HUES64 (cell line): ENCODE results near the gene ATP5PB.

Source experiments
- H3K27ac ChIP-seq: 2 replicates; pipeline ENCODE4 v1.7.0; 2013; ENCODE audit warnings: low read depth, low read length, inconsistent platforms
- H3K27me3 ChIP-seq: 2 replicates; pipeline ENCODE4 v1.6.1; 2013; ENCODE audit warnings: mild to moderate bottlenecking, low read length; ENCODE audit not compliant: insufficient read depth
- H3K36me3 ChIP-seq: 2 replicates; pipeline ENCODE4 v1.6.1; 2013; ENCODE audit warnings: mild to moderate bottlenecking, low read length; ENCODE audit not compliant: insufficient read depth
- H3K4me1 ChIP-seq: 2 replicates; pipeline ENCODE4 v1.6.1; 2013; ENCODE audit warnings: mild to moderate bottlenecking, low read length, moderate library complexity; ENCODE audit not compliant: insufficient read depth
- H3K4me3 ChIP-seq: 2 replicates; pipeline ENCODE4 v1.5.1; 2013; ENCODE audit warnings: mild to moderate bottlenecking, low read length, moderate library complexity
- H3K9ac ChIP-seq: 2 replicates; pipeline ENCODE4 v1.6.1; 2013; ENCODE audit warnings: mild to moderate bottlenecking, low read depth, low read length
- H3K9me3 ChIP-seq: 2 replicates; pipeline ENCODE4 v1.6.1; 2013; ENCODE audit warnings: low read depth, low read length; ENCODE audit not compliant: insufficient read depth
- WGBS: fragments of 150-250, 120-280 bp; methylation state at CpG from one replicate; pipeline ENCODE4 v1.1.7; 2013; ENCODE audit warnings: missing lambda C conversion rate; 5-methylcytosine and 5-hydroxymethylcytosine counted together

Gene ATP5PB

GRCh38 chr1:111491070-111491469 is 41.8 kb downstream of the ATP5PB start:
- Histone ChIP-seq H3K9ac (no peak overlapping the region), H3K36me3 (no peaks in the 10 kb centered on the region), H3K4me1 (no peaks in the 10 kb centered on the region), H3K4me3 (no peak overlapping the region), H3K27me3 (no peaks in the 10 kb centered on the region), H3K9me3 (no peaks in the 10 kb centered on the region), H3K27ac (no peak overlapping the region)
- WGBS, result 92% methylated on average over 7 of the region's 7 CpGs

- Histone ChIP-seq H3K4me3 (no peak overlapping the region), H3K9me3 (no peaks in the 10 kb centered on the region), H3K4me1 (no peaks in the 10 kb centered on the region), H3K36me3 (no peaks in the 10 kb centered on the region), H3K27me3 (no peaks in the 10 kb centered on the region), H3K9ac (no peak overlapping the region), H3K27ac (no peak overlapping the region)
- 90% methylated on average over 4 of the region's 4 CpGs for WGBS
Observed at GRCh38 chr1:111496398-111496797, 47.1 kb downstream of the ATP5PB start.

- H3K9me3 ChIP-seq, result no peaks in the 10 kb centered on the region
- WGBS, result 91% methylated on average over 5 of the region's 5 CpGs
Observed at GRCh38 chr1:111497592-111497991, 48.3 kb downstream of the ATP5PB start.

DNA sequence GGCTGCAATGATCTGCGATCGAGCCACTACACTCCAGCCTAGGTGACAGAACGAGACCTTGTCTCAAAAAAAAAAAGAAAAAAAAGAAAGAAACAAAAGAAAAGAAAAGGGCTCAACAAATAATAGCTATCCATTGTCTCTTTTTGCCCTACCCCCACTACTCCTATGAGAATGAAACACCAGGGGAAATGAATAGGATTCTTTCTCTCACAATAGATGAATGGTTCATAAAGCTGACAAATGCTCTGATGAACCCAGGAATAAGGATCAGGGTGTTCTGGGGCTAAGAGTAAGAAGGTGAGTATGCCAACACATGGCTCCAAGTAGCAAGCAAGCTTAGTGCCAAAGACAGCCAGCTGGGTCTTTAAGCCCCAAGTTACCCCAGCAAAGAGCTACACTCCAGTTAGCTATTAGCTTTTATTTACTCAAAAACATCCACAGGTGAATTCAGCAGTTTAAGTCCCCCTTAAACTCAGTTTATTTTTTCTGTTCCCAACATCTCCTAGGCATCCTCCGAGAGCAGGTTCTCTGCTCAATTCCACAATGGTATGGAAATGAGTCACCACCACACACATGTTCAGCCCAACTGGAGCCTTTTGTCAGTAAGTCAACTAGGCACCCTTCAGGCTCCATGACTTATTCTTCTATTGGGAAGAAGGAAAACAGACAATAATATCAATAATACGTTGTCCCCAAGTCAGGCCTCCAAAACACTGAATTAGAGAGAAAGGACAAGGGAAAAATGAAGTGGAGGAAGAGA is 49.9 kb downstream of the ATP5PB start:
- Histone ChIP-seq H3K4me3 (no peak overlapping the region), H3K9me3 (no peaks in the 10 kb centered on the region), H3K36me3 (no peaks in the 10 kb centered on the region), H3K27me3 (no peaks in the 10 kb centered on the region), H3K27ac (no peak overlapping the region), H3K4me1 (no peaks in the 10 kb centered on the region), H3K9ac (no peak overlapping the region)
- WGBS, result 90% methylated on average over 4 of the region's 5 CpGs

More at GRCh38 chr1:111497592-111497991, 48.3 kb downstream of the ATP5PB start:
- Histone ChIP-seq H3K4me1 (no peaks in the 10 kb centered on the region), H3K27ac (no peak overlapping the region), H3K36me3 (no peaks in the 10 kb centered on the region), H3K4me3 (no peak overlapping the region), H3K27me3 (no peaks in the 10 kb centered on the region), H3K9ac (no peak overlapping the region)

GRCh38 chr1:111501645-111502044 is 52.4 kb downstream of the ATP5PB start:
- no peaks in the 10 kb centered on the region for H3K36me3 ChIP-seq
- H3K9ac ChIP-seq, result no peak overlapping the region
- no peaks in the 10 kb centered on the region for H3K27me3 ChIP-seq
- no peaks in the 10 kb centered on the region for H3K9me3 ChIP-seq
- no peak overlapping the region for H3K4me3 ChIP-seq
- 89% methylated on average over 5 of the region's 7 CpGs for WGBS
- H3K4me1 ChIP-seq, result no peaks in the 10 kb centered on the region
- H3K27ac ChIP-seq, result no peak overlapping the region

- H3K9me3 ChIP-seq, result no peaks in the 10 kb centered on the region
- 90% methylated on average over 4 of the region's 4 CpGs for WGBS
- peaks cover 9% of the 10 kb centered on the region for H3K4me1 ChIP-seq
- H3K27ac ChIP-seq, result no peak within 1 kb of the TSS
- H3K36me3 ChIP-seq, result no peaks in the 10 kb centered on the region
- no peaks in the 10 kb centered on the region for H3K27me3 ChIP-seq
- no peak within 1 kb of the TSS for H3K9ac ChIP-seq
- no peak within 1 kb of the TSS for H3K4me3 ChIP-seq
Observed at GRCh38 chr1:111503585-111504060, 54.4 kb downstream of the ATP5PB start, which contains the start of the genes ADORA3 and TMIGD3. Gene ADORA3, minus strand, starts transcription at chr1:111503633. Its CDS starts 279 bp downstream, at chr1:111503354. Gene TMIGD3, minus strand, starts transcription at chr1:111503633. Its CDS starts 279 bp downstream, at chr1:111503354.

GRCh38 chr1:111504097-111504496 is 54.8 kb downstream of the ATP5PB start:
- no peaks in the 10 kb centered on the region for H3K36me3 ChIP-seq
- no peaks in the 10 kb centered on the region for H3K27me3 ChIP-seq
- peaks cover 9% of the 10 kb centered on the region for H3K4me1 ChIP-seq
- no peak overlapping the region for H3K4me3 ChIP-seq
- no peaks in the 10 kb centered on the region for H3K9me3 ChIP-seq
- no peak overlapping the region for H3K9ac ChIP-seq
- no peak overlapping the region for H3K27ac ChIP-seq
- WGBS, result 71% methylated on average over 6 of the region's 6 CpGs

DNA sequence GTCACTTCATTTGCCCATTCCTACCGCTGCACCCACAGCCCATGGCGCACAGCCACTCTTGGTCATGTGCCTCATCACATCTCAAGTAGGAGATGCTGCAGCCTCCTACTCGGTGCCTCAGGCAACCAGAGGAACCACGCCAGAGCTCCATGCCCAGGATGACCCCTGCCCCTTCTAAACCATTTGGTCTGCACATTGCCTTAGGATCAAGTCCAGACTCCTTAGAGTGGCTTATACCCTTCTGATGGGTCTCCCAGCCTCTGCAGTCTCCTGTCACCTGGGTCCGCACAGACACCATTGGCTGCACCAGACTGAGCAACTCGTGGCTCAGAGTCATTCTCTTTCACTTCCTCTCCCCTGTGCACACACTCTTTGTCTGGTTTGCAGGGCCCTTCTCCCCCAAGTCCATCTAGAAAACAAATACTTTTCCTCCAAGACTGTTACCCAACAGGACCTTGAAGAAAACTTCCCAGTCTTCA is 56.4 kb downstream of the ATP5PB start:
- Histone ChIP-seq H3K9me3 (no peaks in the 10 kb centered on the region), H3K9ac (no peak overlapping the region), H3K27ac (no peak overlapping the region), H3K4me3 (no peak overlapping the region), H3K4me1 (peaks cover 9% of the 10 kb centered on the region), H3K36me3 (no peaks in the 10 kb centered on the region), H3K27me3 (no peaks in the 10 kb centered on the region)
- 92% methylated on average over 6 of the region's 6 CpGs for WGBS

GRCh38 chr1:111506561-111506960 is 57.3 kb downstream of the ATP5PB start:
- peaks cover 9% of the 10 kb centered on the region for H3K4me1 ChIP-seq
- no peaks in the 10 kb centered on the region for H3K9me3 ChIP-seq
- no peak overlapping the region for H3K9ac ChIP-seq
- 31% methylated on average over 2 of the region's 2 CpGs for WGBS
- no peak overlapping the region for H3K4me3 ChIP-seq
- H3K36me3 ChIP-seq, result no peaks in the 10 kb centered on the region
- H3K27ac ChIP-seq, result no peak overlapping the region
- no peaks in the 10 kb centered on the region for H3K27me3 ChIP-seq

GRCh38 chr1:111507411-111508201 is 58.3 kb downstream of the ATP5PB start:
- Histone ChIP-seq H3K4me1 (peaks cover 9% of the 10 kb centered on the region), H3K9ac (peak overlapping the region; percentile 63), H3K9me3 (no peaks in the 10 kb centered on the region), H3K27ac (peak overlapping the region; percentile 74), H3K27me3 (no peaks in the 10 kb centered on the region), H3K36me3 (no peaks in the 10 kb centered on the region), H3K4me3 (peak overlapping the region; percentile 50)
- WGBS, result 25% methylated on average over 14 of the region's 15 CpGs

GRCh38 chr1:111509997-111510375 is 60.7 kb downstream of the ATP5PB start:
- Histone ChIP-seq H3K4me1 (peaks cover 9% of the 10 kb centered on the region), H3K9ac (no peak overlapping the region), H3K4me3 (no peak overlapping the region), H3K9me3 (no peaks in the 10 kb centered on the region), H3K36me3 (no peaks in the 10 kb centered on the region), H3K27me3 (no peaks in the 10 kb centered on the region), H3K27ac (no peak overlapping the region)
- 93% methylated on average over 3 of the region's 3 CpGs for WGBS
